ENCODE results near the gene ACAA1. TPM values are rescaled to one million over a fixed set of nuclear protein-coding genes. Genes with fewer than 3 reads are reported as not detected.

Gene ACAA1
- total RNA-seq, 1 donor from 2014 or later, result 120 TPM

- intact Hi-C loops (cut with micrococcal nuclease), result no loop called here
- DNase-seq, result no peak
- Histone ChIP-seq H3K36me3 (no peaks in the 10 kb centered on the region), H3K4me1 (no peaks in the 10 kb centered on the region), H3K27ac (replicated peaks) (no peak overlapping the region), H3K4me3 (no peak overlapping the region), H3K9me3 (replicated peaks) (peaks cover 7% of the 10 kb centered on the region), H3K27me3 (ENCODE audit: low read depth) (no peaks in the 10 kb centered on the region)
- no peak for TF ChIP-seq CTCF (IDR thresholded peaks at IDR 0.05; ENCODE audit: borderline replicate concordance)
These were observed 26.4 kb downstream of the ACAA1 start for GRCh38 chr3:38110314-38111050.

- H3K27me3 ChIP-seq (ENCODE audit: low read depth), result no peaks in the 10 kb centered on the region
- no peaks in the 10 kb centered on the region for H3K36me3 ChIP-seq
- intact Hi-C loops (cut with micrococcal nuclease), result no loop called here
- H3K4me3 ChIP-seq, result no peak overlapping the region
- peaks cover 14% of the 10 kb centered on the region for H3K9me3 ChIP-seq (replicated peaks)
- no peak overlapping the region for H3K27ac ChIP-seq (replicated peaks)
- no peak for DNase-seq
- no peaks in the 10 kb centered on the region for H3K4me1 ChIP-seq
- TF ChIP-seq CTCF (IDR thresholded peaks at IDR 0.05; ENCODE audit: borderline replicate concordance), result no peak
These were observed 27.2 kb downstream of the ACAA1 start for GRCh38 chr3:38109580-38110313.

- intact Hi-C loops (cut with micrococcal nuclease), result no loop called here
- H3K36me3 ChIP-seq, result no peaks in the 10 kb centered on the region
- DNase-seq, result no peak
- no peak overlapping the region for H3K4me3 ChIP-seq
- no peak overlapping the region for H3K27ac ChIP-seq (replicated peaks)
- no peak for TF ChIP-seq CTCF (IDR thresholded peaks at IDR 0.05; ENCODE audit: borderline replicate concordance)
- no peaks in the 10 kb centered on the region for H3K4me1 ChIP-seq
- no peaks in the 10 kb centered on the region for H3K27me3 ChIP-seq (ENCODE audit: low read depth)
- H3K9me3 ChIP-seq (replicated peaks), result peaks cover 14% of the 10 kb centered on the region
These were observed 28.0 kb downstream of the ACAA1 start for GRCh38 chr3:38108649-38109579.

GRCh38 chr3:38107911-38108648 lies 28.8 kb downstream of the ACAA1 start:
- Histone ChIP-seq H3K9me3 (replicated peaks) (peaks cover 14% of the 10 kb centered on the region), H3K27ac (replicated peaks) (no peak overlapping the region), H3K4me1 (no peaks in the 10 kb centered on the region), H3K27me3 (ENCODE audit: low read depth) (no peaks in the 10 kb centered on the region), H3K4me3 (no peak overlapping the region), H3K36me3 (no peaks in the 10 kb centered on the region)
- intact Hi-C loops (cut with micrococcal nuclease), result no loop called here
- DNase-seq, result no peak
- TF ChIP-seq CTCF (IDR thresholded peaks at IDR 0.05; ENCODE audit: borderline replicate concordance), result no peak

GRCh38 chr3:38105525-38105924 lies 31.4 kb downstream of the ACAA1 start:
- no peak overlapping the region for H3K4me3 ChIP-seq
- H3K27ac ChIP-seq (replicated peaks), result no peak overlapping the region
- H3K36me3 ChIP-seq, result no peaks in the 10 kb centered on the region
- peaks cover 14% of the 10 kb centered on the region for H3K9me3 ChIP-seq (replicated peaks)
- H3K27me3 ChIP-seq (ENCODE audit: low read depth), result peaks cover 14% of the 10 kb centered on the region
- intact Hi-C loops (cut with micrococcal nuclease), result no loop called here
- H3K4me1 ChIP-seq, result no peaks in the 10 kb centered on the region
- no peak for DNase-seq
- no peak for TF ChIP-seq CTCF (IDR thresholded peaks at IDR 0.05; ENCODE audit: borderline replicate concordance)

Data from left ventricle myocardium inferior (tissue), 1 donor.